ENCODE measurements around the gene TBX20. TPM values are rescaled to one million over a fixed set of nuclear protein-coding genes. Genes with fewer than 3 reads are reported as not detected.

Gene TBX20
- total RNA-seq, 2 experiments from 2014 or later = 0.17 TPM; not detected in 1

- peaks cover 5% of the 10 kb centered on the region for H3K4me1 Mint-ChIP-seq (ENCODE audit: low read depth)
- Histone ChIP-seq H3K4me3 (ENCODE audit: low read length) (no peak overlapping the region), H3K4me1 (ENCODE audit: insufficient read depth, low read length) (no peaks in the 10 kb centered on the region), H3K27me3 (ENCODE audit: control insufficient read depth in 1 of 2, insufficient read depth in 2 of 2, low read length in 2 of 2) (peaks cover 82 to 88% of the 10 kb centered on the region in 2 experiments), H3K9me3 (ENCODE audit: control insufficient read depth in 1 of 2, insufficient read depth in 1 of 2, low read length in 2 of 2) (peaks cover 8 to 39% of the 10 kb centered on the region in 2 experiments), H3K27ac (ENCODE audit: low read depth in 1 of 2, low read length in 2 of 2) (no peak overlapping the region), H3K36me3 (ENCODE audit: insufficient read depth, low read length) (no peaks in the 10 kb centered on the region)
- TF ChIP-seq, protein P1, sequence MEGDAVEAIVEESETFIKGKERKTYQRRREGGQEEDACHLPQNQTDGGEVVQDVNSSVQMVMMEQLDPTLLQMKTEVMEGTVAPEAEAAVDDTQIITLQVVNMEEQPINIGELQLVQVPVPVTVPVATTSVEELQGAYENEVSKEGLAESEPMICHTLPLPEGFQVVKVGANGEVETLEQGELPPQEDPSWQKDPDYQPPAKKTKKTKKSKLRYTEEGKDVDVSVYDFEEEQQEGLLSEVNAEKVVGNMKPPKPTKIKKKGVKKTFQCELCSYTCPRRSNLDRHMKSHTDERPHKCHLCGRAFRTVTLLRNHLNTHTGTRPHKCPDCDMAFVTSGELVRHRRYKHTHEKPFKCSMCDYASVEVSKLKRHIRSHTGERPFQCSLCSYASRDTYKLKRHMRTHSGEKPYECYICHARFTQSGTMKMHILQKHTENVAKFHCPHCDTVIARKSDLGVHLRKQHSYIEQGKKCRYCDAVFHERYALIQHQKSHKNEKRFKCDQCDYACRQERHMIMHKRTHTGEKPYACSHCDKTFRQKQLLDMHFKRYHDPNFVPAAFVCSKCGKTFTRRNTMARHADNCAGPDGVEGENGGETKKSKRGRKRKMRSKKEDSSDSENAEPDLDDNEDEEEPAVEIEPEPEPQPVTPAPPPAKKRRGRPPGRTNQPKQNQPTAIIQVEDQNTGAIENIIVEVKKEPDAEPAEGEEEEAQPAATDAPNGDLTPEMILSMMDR (IDR thresholded peaks at IDR 0.05) = no peak
- H3K36me3 Mint-ChIP-seq (ENCODE audit: low read depth) = no peaks in the 10 kb centered on the region
- no peak for ATAC-seq (ENCODE audit: poor library complexity)
- intact Hi-C loops (cut with DNase I, micrococcal nuclease) = no loop called here
- no peak overlapping the region for H3K4me3 Mint-ChIP-seq
- ChIA-PET POLR2A (no interaction called here), CTCF (no interaction called here)
- no peak for DNase-seq
- H3K27ac Mint-ChIP-seq = no peak overlapping the region
- peaks cover 2% of the 10 kb centered on the region for H3K9me3 Mint-ChIP-seq
- H3K27me3 Mint-ChIP-seq = peaks cover 84% of the 10 kb centered on the region
These were observed 7.1 kb upstream of the TBX20 start for GRCh38 chr7:35261041-35261440.

DNA sequence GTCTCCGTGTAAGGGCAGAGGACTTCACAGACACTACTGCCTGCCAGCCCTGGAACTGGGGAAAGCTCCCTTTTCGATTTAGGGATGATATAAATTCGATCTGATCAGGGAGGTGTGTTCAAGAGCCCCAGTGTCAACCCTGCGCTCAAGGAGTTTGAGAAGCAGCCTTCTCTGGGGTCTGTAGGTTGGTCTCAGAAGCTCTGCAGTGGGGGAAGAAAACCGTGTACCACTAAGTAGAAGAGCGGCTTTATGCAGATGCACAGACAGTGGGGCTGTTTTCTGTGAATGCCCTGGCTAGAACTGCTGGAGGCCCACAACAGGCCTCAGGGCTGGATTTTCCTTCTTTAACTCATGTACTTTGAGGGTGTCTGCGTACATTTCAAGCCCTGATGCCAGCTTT lies 6.3 kb upstream of the TBX20 start:
- no peaks in the 10 kb centered on the region for H3K36me3 Mint-ChIP-seq (ENCODE audit: low read depth)
- TF ChIP-seq, protein P1 (IDR thresholded peaks at IDR 0.05) = no peak

DNA sequence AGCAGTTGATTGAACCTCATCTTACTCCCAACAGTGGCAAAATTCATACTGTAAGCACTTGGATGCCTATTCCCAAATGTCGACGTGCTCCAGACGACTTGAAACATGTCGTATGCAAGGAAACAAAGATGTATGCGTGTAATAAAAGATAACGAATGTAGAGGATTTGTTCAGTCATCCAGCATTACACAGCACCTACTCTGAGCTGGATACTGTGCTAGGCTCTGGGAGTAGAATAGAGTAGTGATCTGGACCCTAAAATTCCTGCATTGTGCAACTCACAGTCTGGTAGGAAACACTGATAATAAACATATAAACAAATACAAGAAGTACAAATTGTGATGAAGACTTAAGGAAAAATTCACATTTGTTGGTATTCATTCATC lies 5.6 kb upstream of the TBX20 start:
- H3K27ac ChIP-seq (ENCODE audit: low read depth in 1 of 2, low read length in 2 of 2) = no peak overlapping the region
- peaks cover 82% of the 10 kb centered on the region for H3K27me3 Mint-ChIP-seq
- no peak overlapping the region for H3K27ac Mint-ChIP-seq
- intact Hi-C loops (cut with DNase I, micrococcal nuclease) = no loop called here
- TF ChIP-seq, protein P1 (IDR thresholded peaks at IDR 0.05) = no peak
- peaks cover 4% of the 10 kb centered on the region for H3K9me3 Mint-ChIP-seq
- peaks cover under 1% of the 10 kb centered on the region for H3K4me1 ChIP-seq (ENCODE audit: insufficient read depth, low read length)
- H3K36me3 Mint-ChIP-seq (ENCODE audit: low read depth) = no peaks in the 10 kb centered on the region
- H3K36me3 ChIP-seq (ENCODE audit: insufficient read depth, low read length) = no peaks in the 10 kb centered on the region
- CTCF ChIA-PET = no interaction called here
- no peak for DNase-seq
- POLR2A ChIA-PET = no interaction called here
- ATAC-seq (ENCODE audit: poor library complexity) = no peak
- no peak overlapping the region for H3K4me3 ChIP-seq (ENCODE audit: low read length)
- H3K4me3 Mint-ChIP-seq = no peak overlapping the region
- peaks cover 91 to 94% of the 10 kb centered on the region in 2 experiments for H3K27me3 ChIP-seq (ENCODE audit: control insufficient read depth in 1 of 2, insufficient read depth in 2 of 2, low read length in 2 of 2)
- peaks cover 20 to 48% of the 10 kb centered on the region in 2 experiments for H3K9me3 ChIP-seq (ENCODE audit: control insufficient read depth in 1 of 2, insufficient read depth in 1 of 2, low read length in 2 of 2)
- peaks cover 5% of the 10 kb centered on the region for H3K4me1 Mint-ChIP-seq (ENCODE audit: low read depth)

More for the DNA sequence above, 6.3 kb upstream of the TBX20 start:
- intact Hi-C loops (cut with DNase I, micrococcal nuclease) = no loop called here
- Mint-ChIP-seq H3K27me3 (peaks cover 84% of the 10 kb centered on the region), H3K9me3 (peaks cover 4% of the 10 kb centered on the region), H3K27ac (no peak overlapping the region), H3K4me3 (no peak overlapping the region), H3K4me1 (ENCODE audit: low read depth) (peaks cover 5% of the 10 kb centered on the region)
- Histone ChIP-seq H3K27me3 (ENCODE audit: control insufficient read depth in 1 of 2, insufficient read depth in 2 of 2, low read length in 2 of 2) (peaks cover 90% of the 10 kb centered on the region in 2 experiments), H3K27ac (ENCODE audit: low read depth in 1 of 2, low read length in 2 of 2) (no peak overlapping the region), H3K36me3 (ENCODE audit: insufficient read depth, low read length) (no peaks in the 10 kb centered on the region), H3K4me3 (ENCODE audit: low read length) (no peak overlapping the region), H3K9me3 (ENCODE audit: control insufficient read depth in 1 of 2, insufficient read depth in 1 of 2, low read length in 2 of 2) (peaks cover 16 to 42% of the 10 kb centered on the region in 2 experiments), H3K4me1 (ENCODE audit: insufficient read depth, low read length) (no peaks in the 10 kb centered on the region)
- ATAC-seq (ENCODE audit: poor library complexity) (no peak), DNase-seq (no peak)
- CTCF ChIA-PET = no interaction called here
- POLR2A ChIA-PET = no interaction called here
